ENCODE data around the gene THEM4.

THEM4 gene

GRCh38 chr1:151909167-151910149 is at the start of gene THEM4:
THEM4 (minus strand) TSS chr1:151909511; CDS start chr1:151909458, 53 bp downstream.
- H3K36me3 Mint-ChIP-seq (ENCODE audit: low read depth), result peaks cover 38% of the 10 kb centered on the region
- peak within 1 kb of the TSS; percentile 92 for H3K27ac Mint-ChIP-seq
- no peaks in the 10 kb centered on the region for H3K27me3 Mint-ChIP-seq
- DNase-seq (peak; percentile 98), ATAC-seq (peak; percentile 95)
- peaks cover 11% of the 10 kb centered on the region for H3K9me3 Mint-ChIP-seq
- H3K4me3 Mint-ChIP-seq, result peak within 1 kb of the TSS; percentile 88
- peaks cover 39% of the 10 kb centered on the region for H3K4me1 Mint-ChIP-seq

GRCh38 chr1:151958959-151959358 is 49.6 kb upstream of the THEM4 start:
- no peak for DNase-seq
- H3K27ac Mint-ChIP-seq, result no peak overlapping the region
- no peak overlapping the region for H3K4me3 Mint-ChIP-seq
- ATAC-seq, result no peak
- no peaks in the 10 kb centered on the region for H3K36me3 Mint-ChIP-seq (ENCODE audit: low read depth)
- H3K27me3 Mint-ChIP-seq, result peaks cover 3% of the 10 kb centered on the region
- peaks cover 2% of the 10 kb centered on the region for H3K4me1 Mint-ChIP-seq
- no peaks in the 10 kb centered on the region for H3K9me3 Mint-ChIP-seq

DNA sequence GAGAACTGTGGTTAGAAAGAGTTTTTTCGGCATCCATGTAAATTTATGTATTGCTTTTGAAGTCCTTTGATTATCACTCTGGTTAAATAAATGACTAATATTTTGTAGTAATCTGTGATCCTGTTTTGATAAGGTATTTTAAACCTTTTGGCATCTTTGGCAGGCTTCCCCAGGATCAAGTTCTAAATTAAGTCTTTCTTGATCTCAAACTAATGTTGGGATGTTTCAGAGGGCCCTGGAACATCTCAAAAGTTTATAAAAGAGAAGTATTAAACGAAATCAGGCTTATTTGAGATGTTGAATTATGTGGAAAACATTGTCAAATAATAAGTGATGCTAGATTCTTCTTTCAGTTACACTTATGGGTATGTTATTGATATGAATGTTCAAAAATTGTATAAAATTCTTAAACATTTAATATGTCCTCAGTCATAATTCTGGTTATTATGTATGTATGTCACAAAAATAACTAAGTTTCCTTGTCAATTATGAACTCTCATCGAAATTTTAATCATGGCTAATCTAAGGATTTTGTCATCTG is 47.7 kb upstream of the THEM4 start:
- H3K9me3 Mint-ChIP-seq, result no peaks in the 10 kb centered on the region
- H3K4me1 Mint-ChIP-seq, result peaks cover 2% of the 10 kb centered on the region
- no peaks in the 10 kb centered on the region for H3K36me3 Mint-ChIP-seq (ENCODE audit: low read depth)
- ATAC-seq (no peak), DNase-seq (no peak)
- no peak overlapping the region for H3K27ac Mint-ChIP-seq
- H3K4me3 Mint-ChIP-seq, result no peak overlapping the region
- H3K27me3 Mint-ChIP-seq, result peaks cover 3% of the 10 kb centered on the region

GRCh38 chr1:151953409-151954094 is 44.2 kb upstream of the THEM4 start:
- Mint-ChIP-seq H3K36me3 (ENCODE audit: low read depth) (no peaks in the 10 kb centered on the region), H3K27me3 (peaks cover 3% of the 10 kb centered on the region), H3K4me1 (no peaks in the 10 kb centered on the region), H3K9me3 (no peaks in the 10 kb centered on the region), H3K27ac (no peak overlapping the region), H3K4me3 (no peak overlapping the region)
- no peak for ATAC-seq
- DNase-seq, result no peak

GRCh38 chr1:151952811-151953210 is 43.5 kb upstream of the THEM4 start:
- DNase-seq (no peak), ATAC-seq (no peak)
- Mint-ChIP-seq H3K27ac (no peak overlapping the region), H3K27me3 (peaks cover 3% of the 10 kb centered on the region), H3K9me3 (no peaks in the 10 kb centered on the region), H3K4me3 (no peak overlapping the region), H3K4me1 (no peaks in the 10 kb centered on the region), H3K36me3 (ENCODE audit: low read depth) (no peaks in the 10 kb centered on the region)

DNA sequence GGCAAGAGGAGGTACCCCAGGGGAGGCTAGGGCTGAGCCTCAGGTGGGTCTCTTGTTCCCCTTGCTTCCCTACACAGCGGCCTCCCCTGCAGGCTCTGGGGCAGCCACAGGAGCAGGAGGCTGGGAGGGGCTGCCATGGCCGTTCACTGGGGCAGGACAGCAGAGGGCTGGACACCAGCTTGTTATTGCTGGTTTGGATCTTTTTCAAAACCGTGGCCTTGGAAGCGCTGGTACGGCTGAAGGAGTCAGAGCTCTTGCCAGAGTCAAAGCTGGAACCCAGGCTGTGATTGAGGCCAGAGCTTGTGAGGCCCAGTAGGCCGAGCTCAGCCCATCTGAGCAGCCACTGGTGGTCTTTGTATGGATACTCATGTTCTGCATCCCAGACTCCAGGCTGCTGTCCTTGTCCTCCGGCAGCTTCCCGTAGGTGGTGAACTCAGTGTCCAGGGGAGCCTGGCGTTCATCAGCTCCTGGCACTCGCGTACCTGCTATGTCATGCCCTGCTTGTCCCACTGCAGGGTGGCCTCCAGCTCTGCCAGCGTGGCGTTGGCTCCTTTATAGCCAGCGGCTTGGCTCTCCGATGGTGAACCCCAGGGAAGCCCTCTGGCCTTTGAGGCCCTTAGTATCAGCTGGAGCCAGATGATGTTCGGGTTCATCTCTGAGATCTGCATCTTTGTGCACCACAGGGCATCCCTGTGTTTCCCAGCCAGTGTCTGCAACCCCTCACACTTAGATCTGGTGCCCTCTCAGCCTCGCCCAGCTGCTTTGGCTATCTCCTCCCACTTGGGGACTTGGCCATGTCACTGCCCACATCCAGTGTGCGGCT is 40.3 kb upstream of the THEM4 start:
- Mint-ChIP-seq H3K27me3 (no peaks in the 10 kb centered on the region), H3K9me3 (no peaks in the 10 kb centered on the region), H3K4me3 (no peak overlapping the region), H3K36me3 (ENCODE audit: low read depth) (no peaks in the 10 kb centered on the region), H3K27ac (no peak overlapping the region), H3K4me1 (peaks cover 28% of the 10 kb centered on the region)
- no peak for ATAC-seq
- DNase-seq, result no peak

DNA sequence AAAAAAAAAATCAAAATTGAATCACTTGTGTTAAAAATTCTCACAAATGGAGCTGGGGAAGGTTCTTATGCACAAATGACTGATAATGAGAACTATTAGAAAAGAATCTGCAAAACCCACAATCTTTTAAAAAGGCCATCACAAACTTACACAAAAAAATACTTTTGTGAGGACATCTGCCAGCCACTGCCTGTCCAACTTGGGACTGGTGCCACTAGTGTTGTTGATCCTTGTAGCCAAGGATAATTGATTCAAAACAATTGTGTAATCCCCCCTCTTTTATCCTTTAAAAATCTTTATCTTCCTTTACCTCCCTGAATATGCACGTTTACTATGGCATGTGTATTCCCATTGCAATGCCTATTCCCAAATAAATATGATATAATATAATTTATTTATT is 39.2 kb upstream of the THEM4 start:
- Mint-ChIP-seq H3K9me3 (no peaks in the 10 kb centered on the region), H3K27me3 (no peaks in the 10 kb centered on the region), H3K4me1 (peaks cover 35% of the 10 kb centered on the region), H3K36me3 (ENCODE audit: low read depth) (no peaks in the 10 kb centered on the region), H3K4me3 (no peak overlapping the region), H3K27ac (no peak overlapping the region)
- ATAC-seq (no peak), DNase-seq (no peak)

DNA sequence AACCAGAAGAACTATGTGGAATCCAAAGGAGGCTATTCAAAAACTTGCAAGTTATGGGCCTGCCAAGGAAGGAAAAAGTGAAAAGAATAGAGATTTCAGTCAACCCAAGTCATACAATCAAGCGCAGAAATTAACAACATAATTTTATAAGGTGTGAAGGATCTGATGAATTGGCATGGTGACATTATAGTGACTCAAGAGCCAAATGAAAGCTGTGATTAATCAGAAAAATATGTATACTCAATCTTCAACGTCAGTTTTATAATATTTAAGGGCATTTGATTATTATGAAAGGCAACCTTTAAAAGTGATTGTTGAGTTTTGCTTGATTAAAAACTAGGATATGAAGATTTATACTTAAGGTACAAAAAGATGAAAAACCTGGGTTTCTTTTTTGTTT is 37.8 kb upstream of the THEM4 start:
- Mint-ChIP-seq H3K27me3 (peaks cover under 1% of the 10 kb centered on the region), H3K4me1 (peaks cover 46% of the 10 kb centered on the region), H3K36me3 (ENCODE audit: low read depth) (no peaks in the 10 kb centered on the region), H3K27ac (peak overlapping the region; percentile 93), H3K4me3 (peak overlapping the region; percentile 66), H3K9me3 (no peaks in the 10 kb centered on the region)
- ATAC-seq, result no peak
- no peak for DNase-seq

DNA sequence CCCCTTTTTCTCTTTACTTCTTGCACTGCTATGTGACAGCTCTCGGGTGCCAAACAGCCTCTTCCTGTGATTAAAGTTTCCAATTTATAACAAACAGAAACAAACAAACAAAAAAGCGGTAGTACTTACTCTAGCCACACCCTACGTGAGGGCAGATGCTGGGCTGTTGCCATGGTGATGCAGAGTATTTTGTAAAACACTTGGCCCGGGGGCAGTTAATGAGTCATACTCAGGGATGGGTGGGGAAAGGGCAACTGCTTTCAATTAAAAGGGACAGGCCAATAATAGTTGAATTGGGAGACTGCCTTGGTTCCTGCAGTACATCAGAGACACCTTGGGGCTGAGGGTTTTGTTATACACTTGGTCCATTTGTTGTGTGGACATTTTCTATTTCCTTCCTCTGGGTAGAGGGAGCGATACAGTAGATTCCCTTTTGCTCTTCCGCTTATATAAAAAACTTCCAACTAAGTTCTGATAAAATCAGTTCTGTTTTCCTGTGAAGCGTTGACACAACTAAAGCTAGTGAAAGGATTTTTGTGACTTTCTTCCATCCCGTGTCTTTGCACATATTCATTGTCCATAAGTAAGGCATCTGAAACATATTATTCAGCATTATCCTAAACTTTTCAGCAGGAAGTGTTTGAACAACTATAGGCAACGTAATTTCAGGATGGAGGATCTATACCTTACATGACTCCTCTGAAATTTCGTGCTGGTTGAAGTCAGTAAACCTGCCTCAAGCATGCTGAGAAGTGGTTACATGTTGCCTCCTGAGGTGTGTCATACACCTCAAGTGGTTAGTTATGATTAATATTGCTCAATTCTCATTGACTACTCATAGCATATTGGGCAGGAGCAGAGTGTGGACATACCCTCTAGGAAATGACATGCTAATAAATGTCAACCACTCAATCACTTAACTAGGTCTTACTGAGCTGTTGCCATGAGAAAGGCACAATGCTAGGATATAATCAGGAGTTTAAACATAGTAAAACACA is 36.7 kb upstream of the THEM4 start:
- Mint-ChIP-seq H3K36me3 (ENCODE audit: low read depth) (no peaks in the 10 kb centered on the region), H3K27me3 (peaks cover 2% of the 10 kb centered on the region), H3K27ac (peak overlapping the region; percentile 93), H3K9me3 (no peaks in the 10 kb centered on the region), H3K4me3 (peak overlapping the region; percentile 66), H3K4me1 (peaks cover 58% of the 10 kb centered on the region)
- peak; percentile 68 for ATAC-seq
- DNase-seq, result peak; percentile 80

DNA sequence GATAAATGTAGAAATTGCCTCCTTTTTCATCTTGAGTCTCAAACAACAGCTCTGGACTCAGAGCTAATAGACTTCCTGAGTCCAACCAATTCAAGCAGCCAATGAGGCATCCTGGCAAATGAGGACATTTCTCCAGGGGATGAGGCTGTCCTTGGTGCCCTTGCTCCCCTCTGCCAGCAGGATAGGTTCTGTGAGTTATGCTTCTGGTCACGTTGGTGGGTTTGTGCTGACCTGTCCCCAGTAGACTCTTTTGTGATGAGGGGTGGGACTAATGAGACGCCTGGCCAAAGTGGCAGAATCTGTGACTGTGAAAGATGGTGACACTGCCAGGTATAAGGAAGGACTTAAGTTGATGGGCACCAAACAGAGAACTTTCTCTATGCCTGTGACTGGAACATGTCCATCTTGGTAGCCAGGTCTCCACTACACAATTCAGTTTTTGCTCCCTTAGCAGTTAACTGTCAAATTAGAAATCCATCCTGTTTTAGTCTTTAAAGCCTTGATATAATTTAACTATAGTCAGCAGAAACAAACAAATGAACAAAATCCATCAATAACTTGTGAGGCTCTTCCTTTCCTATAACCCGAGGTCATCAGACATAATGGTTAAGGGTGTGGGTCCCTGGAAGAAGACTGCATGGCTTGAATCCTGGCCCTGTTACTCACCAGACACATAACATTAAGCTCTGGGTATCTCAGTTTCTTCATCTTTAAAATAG is 35.7 kb upstream of the THEM4 start:
- H3K36me3 Mint-ChIP-seq (ENCODE audit: low read depth), result no peaks in the 10 kb centered on the region
- no peaks in the 10 kb centered on the region for H3K9me3 Mint-ChIP-seq
- H3K4me1 Mint-ChIP-seq, result peaks cover 67% of the 10 kb centered on the region
- ATAC-seq, result no peak
- H3K27me3 Mint-ChIP-seq, result peaks cover 2% of the 10 kb centered on the region
- peak overlapping the region; percentile 66 for H3K4me3 Mint-ChIP-seq
- peak overlapping the region; percentile 93 for H3K27ac Mint-ChIP-seq
- no peak for DNase-seq

GRCh38 chr1:151944126-151944856 is 35.0 kb upstream of the THEM4 start:
- no peak for DNase-seq
- no peaks in the 10 kb centered on the region for H3K36me3 Mint-ChIP-seq (ENCODE audit: low read depth)

GRCh38 chr1:151943591-151943990 is 34.3 kb upstream of the THEM4 start:
- DNase-seq (no peak), ATAC-seq (no peak)
- no peaks in the 10 kb centered on the region for H3K36me3 Mint-ChIP-seq (ENCODE audit: low read depth)
- no peak overlapping the region for H3K27ac Mint-ChIP-seq
- H3K4me1 Mint-ChIP-seq, result peaks cover 67% of the 10 kb centered on the region
- peaks cover 2% of the 10 kb centered on the region for H3K27me3 Mint-ChIP-seq
- H3K9me3 Mint-ChIP-seq, result no peaks in the 10 kb centered on the region
- no peak overlapping the region for H3K4me3 Mint-ChIP-seq

More at GRCh38 chr1:151944126-151944856, 35.0 kb upstream of the THEM4 start:
- Mint-ChIP-seq H3K4me3 (no peak overlapping the region), H3K9me3 (no peaks in the 10 kb centered on the region), H3K4me1 (peaks cover 67% of the 10 kb centered on the region), H3K27ac (peak overlapping the region; percentile 51), H3K27me3 (peaks cover 2% of the 10 kb centered on the region)
- no peak for ATAC-seq
